DMS79 treated with DMSO at 0.1 percent for 48 hours (cell line): ENCODE results near the gene CCDC106.

ENCODE experiments used
- DNase-seq: peaks from one replicate; lab custom pipeline; 2025; lab: John Stamatoyannopoulos, UW

The CCDC106 gene

DNA sequence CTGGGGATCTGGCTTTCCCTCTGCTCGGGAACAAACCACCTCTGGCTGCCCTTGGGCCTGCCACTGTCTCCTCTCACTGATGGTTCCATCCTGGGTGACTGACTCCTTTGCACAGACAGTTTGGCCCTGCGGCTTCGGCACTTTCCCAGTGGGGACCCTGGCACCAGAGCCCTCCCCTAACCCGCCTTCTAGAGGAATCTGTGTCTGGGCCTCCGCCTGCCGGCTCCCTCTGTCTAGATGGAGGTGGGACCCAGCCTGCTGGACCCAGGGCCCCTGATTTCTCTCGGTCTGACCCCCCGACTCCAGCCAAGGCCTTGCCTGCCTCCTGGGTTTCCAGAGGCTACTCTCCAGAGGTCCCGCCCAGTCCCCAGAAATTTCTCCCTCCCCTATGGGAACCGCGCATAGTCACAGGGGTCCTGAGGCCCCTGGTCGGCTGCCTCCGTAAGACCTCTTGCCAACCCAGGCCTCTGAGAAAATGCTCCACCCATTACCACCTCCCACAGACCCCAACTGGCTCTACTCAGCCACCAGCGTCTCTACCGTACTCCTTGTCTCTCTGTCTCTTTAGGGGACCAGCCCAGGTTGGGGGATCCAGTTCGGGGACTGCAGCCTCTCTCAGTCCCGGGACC is 2.7 kb downstream of the CCDC106 start:
- DNase-seq, result no peak

DNA sequence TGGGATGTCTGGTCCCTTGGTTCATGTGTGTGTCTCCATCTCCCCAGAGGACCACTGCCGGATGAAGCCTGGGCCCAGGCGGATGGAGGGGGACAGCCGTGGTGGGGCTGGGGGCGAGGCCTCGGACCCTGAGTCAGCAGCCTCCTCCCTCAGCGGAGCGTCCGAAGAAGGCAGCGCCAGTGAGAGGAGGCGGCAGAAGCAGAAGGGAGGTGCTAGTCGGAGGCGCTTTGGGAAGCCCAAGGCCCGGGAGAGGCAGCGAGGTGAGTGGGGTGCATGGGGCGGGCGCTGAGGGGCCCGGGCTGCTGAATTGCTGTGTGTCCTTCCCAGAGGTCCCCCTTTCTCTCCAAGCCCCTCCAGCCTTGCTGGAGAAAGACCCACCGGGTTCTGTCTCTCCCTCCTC is 3.2 kb downstream of the CCDC106 start:
- no peak for DNase-seq

DNA sequence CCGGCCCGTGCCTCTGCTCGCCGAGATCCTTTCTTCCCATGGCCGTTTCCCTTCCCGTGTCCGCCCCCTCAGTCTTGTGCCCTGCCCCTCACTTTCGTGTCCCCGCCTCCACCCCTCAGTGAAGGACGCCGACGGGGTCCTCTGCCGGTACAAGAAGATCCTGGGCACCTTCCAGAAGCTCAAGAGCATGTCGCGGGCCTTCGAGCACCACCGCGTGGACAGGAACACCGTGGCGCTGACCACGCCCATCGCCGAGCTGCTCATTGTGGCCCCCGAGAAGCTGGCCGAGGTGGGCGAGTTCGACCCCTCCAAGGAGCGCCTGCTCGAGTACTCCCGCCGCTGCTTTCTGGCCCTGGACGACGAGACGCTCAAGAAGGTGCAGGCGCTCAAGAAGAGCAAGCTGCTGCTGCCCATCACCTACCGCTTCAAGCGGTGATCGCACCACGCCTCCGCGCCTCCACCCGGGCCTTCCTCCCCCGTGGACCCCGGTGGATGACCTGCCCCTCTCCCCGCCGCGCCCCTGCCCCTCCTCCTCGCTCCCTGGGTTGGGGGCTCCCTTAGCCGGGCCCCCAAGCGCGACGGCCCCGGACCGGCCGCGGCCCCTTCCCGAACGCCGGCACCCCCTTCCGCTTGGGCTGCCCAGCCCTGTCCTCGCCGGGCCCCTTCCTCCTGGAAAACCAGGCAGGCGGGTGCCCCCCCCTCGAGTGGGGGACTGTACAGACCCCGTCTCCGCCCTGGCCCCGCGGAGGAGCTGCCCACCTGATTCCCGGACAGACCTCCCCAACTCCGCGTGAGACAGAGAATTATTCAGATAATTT is 4.5 kb downstream of the CCDC106 start:
- DNase-seq, result no peak

DNA sequence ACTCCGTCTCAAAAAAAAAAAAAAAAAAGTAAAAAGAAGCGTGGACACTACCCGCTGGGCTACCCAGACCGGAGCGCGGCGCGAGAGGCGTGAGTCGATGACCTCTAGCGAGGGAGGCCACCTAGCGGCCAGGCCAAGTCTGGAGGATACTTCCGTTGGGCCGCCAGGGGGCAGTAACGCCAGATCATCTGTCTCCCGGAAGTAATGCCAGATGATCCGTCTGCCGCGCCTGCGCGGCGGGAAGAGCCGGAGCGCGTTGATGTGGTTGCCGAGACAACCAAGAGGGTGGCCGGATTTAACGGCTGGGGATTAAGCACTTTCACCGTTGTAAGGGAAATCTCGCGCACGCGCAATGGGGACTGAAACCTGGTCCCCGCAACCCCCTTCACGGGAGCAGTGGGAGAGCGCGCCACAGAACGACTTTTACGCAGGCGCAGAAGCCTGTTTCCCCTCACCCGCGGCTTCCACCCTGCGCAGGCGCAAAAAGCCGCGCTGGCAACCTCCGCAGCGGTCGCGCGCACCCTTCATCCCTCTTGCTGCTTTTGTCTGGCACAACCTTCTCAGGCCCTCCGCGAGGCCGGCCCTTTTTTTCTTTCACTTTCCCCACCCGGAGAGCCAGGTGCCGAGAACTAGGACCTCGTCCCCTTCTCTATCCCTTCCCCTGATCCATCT is 5.8 kb downstream of the CCDC106 start:
- DNase-seq, result peak; percentile 96

DNA sequence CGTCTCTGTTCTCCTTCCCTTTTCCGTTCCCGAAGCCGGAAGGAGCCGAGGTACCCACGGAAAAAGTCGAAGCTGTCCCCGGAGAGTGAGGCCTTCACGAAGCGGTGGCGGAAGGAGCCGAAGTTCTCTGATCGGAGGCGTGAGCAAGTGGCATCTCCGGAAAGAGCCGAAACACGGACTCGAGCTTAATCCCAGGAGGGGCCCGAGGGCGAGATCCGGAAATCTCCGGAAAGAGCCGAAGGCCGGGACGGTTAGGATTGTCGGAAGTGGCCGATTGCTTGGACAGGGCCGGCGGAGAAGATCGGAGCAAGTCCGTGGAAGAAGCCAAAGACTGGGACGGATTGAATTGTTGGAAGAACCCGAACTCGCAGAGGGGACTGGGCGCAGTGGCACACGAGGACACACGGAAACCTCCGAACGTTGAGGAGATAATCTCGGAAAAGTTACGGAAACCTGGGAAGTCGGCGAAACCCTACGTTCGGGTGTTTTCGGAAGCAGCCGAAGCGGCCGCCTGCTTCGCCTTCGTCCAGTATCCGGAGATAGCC is 6.4 kb downstream of the CCDC106 start:
- DNase-seq, result peak; percentile 96

DNA sequence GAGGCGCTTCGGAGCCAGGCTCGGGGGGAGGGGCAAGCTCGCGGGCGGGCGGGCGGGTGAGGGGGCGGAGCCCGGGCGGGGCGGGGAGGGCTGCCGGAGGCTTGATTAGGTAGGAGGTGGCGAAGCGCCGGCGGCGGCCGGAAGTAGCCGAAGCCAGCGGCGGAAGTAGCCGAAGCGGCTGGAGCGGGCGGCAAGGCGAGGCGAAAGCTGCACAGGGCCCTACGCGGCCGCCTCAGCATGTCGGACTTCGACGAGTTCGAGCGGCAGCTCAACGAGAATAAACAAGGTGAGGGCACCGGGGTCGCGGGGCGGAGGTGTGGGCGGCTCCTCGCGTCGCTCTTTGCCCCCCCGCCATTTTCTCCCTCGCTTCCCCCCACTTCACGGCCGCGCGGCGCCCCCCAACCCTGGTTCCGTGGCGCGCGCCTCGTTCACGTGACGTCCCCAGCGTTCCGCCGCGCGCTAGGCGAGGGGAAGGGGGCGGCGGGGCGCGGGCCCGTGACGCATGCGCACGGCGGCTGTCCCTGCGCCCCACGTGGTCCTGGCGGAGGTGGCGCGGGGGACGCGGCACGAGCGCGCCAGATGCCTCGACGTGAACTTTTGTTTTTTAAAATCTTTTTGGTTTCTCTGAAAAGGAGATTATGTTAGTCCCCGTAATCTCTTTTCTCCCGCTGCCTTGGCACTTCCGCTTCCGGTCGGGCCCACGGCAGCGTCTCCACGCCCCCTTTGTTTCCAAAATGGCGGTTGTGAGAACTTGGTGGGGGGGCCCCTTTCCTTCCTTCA is 7.0 kb downstream of the CCDC106 start, which contains the start of gene U2AF2:
Gene U2AF2 (plus strand): TSS at position 168 of the 780 bp plus-strand sequence. CDS start 70 bp downstream, at position 238.
- DNase-seq, result peak; percentile 91

DNA sequence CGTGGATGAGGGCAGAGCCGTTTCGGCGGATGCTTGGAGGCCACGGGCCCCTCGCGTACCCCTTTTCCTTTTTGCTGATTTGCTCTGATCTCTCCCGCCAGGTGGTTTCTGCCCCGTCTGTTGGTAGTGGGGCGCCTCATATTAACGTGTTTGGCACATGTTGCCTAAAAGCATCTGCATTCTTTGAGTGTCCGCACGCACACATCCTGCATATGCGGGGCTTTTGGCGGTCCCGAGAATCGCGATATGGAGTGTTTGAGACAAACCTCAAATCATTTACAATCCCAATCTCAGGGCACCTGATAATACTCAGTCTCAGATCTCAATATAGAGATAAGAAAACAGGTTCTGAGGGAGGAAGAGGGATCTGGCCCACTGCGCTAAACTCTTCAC is 7.6 kb downstream of the CCDC106 start:
- no peak for DNase-seq

DNA sequence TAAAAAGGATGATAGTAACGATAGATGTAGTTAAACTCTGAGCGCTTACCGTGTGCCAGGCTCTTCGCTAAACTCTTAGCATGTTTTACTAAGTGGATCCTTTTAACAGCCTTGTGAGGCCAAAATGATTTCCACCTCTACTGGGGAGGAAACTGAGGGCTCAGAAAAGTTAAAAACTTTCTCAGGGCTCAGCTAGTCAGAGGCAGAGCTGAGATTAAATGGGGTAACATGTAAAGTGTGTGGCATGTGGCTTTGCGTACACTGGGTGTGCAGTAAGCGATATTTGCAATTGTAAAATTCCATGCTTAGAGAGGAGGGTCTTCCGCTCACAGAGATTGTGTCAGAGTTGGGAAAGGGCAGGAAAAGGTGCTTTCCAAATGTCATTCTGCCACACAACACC is 8.5 kb downstream of the CCDC106 start:
- no peak for DNase-seq

DNA sequence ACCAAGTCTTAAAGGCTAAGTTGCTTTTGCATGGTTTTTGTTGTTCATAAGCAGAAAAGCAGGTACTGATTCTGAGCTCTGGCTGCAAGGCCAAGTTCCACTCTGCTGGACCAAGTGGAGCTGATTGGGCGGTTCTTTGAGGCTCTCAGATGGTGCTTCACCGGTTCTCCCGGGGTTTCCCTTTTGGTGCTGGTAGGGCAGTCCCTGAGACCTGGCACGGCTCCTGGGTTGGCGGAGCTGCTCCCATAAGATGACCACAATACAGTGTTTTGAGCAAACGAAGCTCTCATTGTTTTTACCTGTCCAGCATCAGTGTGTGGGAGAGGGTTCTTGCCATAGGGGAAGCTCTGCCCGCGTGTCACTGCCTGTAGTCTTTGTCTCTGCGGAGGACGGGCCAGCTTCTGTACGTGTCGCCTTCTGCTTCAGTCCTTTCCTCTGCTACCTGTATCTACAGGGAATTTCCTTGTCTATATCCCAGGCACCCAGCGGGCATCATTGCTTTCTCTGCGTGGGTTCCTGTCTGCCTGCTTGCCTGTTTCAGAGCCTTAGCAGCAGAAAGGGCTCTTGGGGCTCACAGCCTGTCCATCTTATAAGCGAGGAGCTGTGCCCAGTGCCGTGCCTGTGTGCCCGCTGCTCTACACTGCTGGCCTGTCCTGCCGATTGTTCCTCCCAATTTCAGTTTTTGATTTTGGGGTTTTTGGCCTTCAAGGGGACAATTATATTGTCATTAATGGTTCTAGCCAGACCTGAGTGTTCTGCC is 9.2 kb downstream of the CCDC106 start:
- DNase-seq, result no peak

DNA sequence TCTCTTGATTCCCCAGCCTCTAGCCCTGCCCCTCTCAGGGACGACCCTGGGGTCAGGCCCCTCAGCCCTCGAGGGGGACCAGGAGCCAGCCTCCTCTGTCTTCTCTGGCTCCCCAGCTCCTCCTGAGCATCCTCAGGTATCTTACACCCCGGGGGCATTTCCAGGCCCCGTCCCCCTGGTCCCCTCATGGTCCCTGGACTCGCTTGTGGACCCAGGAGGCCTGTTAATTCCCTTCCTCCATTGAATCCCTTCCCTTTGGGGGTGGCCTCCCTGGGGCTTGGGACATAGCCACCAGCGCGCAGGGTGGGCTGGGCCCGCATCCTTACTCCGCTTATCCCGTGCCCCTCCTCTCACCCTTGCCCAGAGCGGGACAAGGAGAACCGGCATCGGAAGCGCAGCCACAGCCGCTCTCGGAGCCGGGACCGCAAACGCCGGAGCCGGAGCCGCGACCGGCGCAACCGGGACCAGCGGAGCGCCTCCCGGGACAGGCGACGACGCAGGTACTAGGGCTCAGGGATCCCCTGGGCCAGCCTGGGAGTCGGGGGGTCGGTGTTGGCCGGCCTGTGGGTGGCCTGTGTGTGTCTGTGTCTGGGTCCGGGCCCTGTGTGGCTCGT is 10.9 kb downstream of the CCDC106 start:
- DNase-seq, result no peak

DNA sequence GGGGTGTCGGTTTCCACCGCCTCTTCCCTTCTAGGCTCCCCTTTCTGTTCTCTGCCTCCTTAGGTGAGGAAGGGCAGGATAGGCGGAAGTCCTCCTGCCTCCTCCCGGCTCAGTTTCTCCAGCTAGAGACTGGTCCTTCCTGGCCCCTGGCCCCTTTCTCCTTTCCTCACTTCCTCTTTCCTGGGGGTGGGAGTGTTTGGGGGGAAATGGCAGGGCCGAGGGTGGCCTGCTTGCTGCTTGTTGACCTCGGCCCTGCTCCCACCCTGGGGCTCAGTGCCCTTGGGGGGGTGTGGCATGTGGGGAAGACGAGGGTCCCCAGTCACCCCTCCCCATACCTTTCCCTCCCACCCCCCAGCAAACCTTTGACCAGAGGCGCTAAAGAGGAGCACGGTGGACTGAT is 11.8 kb downstream of the CCDC106 start:
- no peak for DNase-seq

DNA sequence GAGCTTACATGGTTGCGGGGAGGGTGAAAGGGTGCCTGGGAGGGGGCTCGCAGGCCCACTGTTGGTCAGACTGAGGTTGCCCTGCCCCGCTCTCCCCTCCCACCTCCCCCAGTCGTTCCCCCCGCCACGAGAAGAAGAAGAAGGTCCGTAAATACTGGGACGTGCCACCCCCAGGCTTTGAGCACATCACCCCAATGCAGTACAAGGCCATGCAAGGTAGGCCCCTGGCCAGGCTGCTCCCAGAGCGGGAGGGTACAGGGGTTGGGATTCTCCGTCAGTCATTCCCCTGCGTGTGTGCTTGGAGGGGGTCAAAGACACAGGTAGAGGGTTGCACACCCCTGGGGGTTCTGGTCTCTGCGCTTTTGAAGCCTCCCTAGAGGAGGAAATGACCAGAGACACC is 12.4 kb downstream of the CCDC106 start:
- DNase-seq, result no peak

DNA sequence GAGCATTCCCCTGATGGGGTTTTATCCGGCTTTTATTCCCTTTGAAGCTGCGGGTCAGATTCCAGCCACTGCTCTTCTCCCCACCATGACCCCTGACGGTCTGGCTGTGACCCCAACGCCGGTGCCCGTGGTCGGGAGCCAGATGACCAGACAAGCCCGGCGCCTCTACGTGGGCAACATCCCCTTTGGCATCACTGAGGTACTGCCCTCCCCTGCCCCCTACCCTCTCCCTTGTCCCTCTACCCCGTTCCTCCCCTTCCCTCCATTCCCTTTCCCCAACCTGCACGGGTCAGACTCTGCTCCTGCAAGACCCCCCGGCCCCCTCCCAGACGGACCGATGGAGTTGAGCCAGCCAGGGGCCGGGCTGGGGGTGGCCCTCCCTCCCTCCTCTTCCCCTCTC is 13.0 kb downstream of the CCDC106 start:
- DNase-seq, result no peak

DNA sequence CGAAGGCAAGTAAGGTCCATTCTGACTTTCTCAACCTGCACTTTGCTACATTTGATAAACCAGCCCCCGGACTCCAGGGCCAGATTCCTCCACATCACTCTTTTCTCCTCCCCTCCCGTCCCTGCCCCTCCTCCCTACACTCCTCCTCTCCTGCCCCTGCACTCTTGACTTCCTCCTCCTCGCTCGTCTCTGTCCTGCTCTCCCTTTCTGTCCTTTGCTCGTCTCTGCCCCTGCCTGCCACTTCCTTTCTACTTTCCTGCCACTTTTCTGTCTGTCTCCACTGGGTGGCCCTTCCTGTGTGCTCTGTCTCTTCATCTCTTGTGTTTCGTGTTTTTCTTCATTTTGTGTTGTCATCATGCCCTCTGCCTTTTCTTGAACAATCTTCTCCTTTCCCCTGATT is 13.8 kb downstream of the CCDC106 start:
- DNase-seq, result no peak

DNA sequence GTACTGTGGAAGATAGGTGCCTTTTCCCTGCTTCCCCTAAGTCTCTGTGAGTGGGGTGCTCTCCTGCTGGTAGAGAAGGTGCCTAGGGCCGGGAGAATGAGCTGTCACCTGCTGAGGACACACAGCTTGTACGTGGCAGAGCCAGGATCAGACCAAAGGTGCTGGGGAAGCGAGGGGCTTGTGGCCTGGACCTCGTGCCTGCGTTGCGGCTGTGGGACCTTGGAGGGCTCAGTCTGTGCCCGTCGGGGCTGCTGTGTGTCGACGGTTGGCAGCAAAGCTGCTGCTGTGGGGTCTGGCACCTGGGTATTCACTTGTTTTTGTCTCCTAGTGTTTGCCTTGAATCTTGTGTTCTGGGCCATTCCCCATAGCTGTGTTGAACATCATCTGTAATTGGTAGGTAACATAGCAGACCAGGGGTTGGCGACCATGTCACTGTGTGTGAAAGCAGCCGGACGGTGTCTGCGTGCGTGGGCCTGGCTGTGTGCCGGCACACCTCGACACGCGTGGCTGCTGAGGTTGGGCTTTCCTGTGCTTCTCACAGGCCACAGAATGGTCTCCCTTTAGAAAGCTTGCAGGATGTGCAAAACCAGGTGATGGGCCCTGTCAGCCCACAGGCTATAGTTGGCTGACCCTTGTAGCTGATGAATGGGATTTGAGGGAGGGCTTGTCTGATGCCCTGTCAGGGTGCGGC is 16.0 kb downstream of the CCDC106 start:
- DNase-seq, result no peak

DNA sequence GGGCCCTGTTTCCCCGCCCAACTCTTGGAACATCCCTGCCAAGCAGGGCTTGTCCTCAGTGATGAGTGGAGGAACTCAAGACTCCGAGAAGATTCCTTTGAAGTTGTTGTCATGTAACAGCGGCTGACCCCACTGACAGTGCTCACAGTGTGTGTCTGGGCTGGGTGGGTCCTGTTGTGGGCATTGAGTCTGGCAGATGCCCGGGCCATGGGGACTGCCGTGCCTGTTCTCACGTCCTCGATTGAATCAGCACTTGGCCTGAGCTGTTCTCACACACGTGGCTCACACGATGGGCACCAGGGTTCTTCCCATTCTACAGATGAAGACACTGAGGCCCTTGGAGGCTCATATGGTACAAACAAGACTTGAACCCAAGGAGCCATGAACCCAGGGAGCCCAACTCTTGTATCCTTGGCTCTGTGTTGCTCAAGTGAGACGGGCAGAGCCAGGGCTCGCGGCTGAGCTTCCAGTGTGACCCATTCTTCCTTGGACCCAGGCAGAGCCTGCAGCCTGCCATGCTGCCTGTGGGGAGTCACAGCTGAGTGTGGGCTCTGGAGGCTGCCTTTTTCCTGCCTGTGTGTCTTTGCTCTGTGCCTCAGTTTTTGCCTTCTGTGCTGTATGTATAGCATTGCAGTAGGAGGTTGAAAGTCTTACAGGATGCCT is 18.5 kb downstream of the CCDC106 start:
- no peak for DNase-seq

DNA sequence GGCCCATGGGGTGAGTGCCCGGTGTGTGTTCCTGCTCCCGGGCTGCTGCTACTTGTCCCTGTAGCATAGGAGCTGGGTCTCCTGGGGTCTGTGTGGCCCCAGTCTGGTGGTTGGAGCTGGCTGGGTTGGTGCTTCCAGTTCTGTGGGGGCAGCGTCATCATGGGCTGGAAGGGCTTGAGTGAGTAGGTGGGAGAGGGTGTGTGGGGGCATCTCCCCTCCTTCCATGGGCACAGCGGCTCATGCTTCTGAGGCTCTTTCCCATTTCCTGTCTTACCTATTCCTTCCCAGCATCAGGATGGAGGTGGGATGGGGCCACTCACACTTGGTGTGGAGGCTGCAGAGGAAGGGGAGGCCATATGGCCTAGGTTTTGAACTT is 19.0 kb downstream of the CCDC106 start:
- no peak for DNase-seq

DNA sequence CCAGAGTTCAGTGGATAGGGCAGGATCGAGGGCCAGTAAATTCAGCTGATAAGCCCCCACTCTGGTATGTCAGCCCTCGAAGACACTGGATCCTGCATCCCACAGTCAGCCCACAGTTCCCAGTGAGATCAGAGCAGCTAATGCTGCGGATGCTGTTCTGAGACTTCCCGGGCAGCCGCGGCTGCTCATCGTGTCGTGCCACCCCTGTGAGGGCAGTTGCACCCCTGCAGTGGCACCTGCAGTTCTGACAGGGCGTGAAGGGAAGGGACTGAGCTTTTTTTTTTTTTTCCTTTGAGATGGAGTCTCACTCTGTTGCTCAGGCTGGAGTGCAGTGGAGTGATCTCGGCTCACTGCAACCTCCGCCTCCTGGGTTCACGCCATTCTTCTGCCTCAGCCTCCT is 19.5 kb downstream of the CCDC106 start:
- no peak for DNase-seq

DNA sequence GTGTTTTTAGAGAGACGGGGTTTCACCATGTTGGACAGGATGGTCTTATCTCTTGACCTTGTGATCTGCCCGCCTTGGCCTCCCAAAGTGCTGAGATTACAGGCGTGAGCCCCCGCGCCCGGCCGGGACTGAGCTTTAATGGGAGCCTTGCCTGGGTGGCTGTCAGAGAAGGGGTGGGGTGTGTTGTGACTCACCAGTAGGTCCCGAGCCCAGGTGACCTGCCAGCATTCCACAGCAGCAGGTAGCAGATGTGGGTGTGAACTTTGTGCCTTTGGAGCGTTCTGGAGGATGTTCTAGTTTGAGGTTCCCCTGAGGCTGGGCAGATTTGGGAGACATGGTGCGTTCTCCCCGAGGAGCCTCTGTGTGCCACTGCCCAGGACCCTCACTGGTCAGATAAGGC is 19.9 kb downstream of the CCDC106 start:
- DNase-seq, result no peak
